Esophagus squamous epithelium (tissue), 5 donors: ENCODE results near the gene TMTC2. TPM values are rescaled to one million over a fixed set of nuclear protein-coding genes. Genes with fewer than 3 reads are reported as not detected.

Experiments
- DNase-seq: peaks from one replicate; lab custom pipeline; 2025; lab: John Stamatoyannopoulos, UW
- H3K27ac ChIP-seq, 4 donors: fragments of 200-600 bp; sonication (generic); one replicate each; pipeline ENCODE4 v1.5.1; 2016 to 2019; ENCODE audit warnings: mild to moderate bottlenecking in 1 of 4
- H3K27me3 ChIP-seq, 4 donors: fragments of 200-600 bp; sonication (generic); 1 replicate in 3 of 4; 2 replicates in 1 of 4; pipeline versions ENCODE4 v1.5.1 to v1.6.0; 2017 to 2021; ENCODE audit warnings: antibody characterized with exemption in 1 of 4
- H3K36me3 ChIP-seq, 3 donors: fragments of 200-600 bp; sonication (generic); one replicate each; pipeline ENCODE4 v1.5.1; 2016 to 2019
- H3K4me1 ChIP-seq, 3 donors: fragments of 200-600 bp; sonication (generic); one replicate each; pipeline ENCODE4 v1.5.1; 2017 to 2019
- H3K4me3 ChIP-seq, 4 donors: fragments of 200-600 bp; sonication (generic); 1 replicate in 3 of 4; 2 replicates in 1 of 4; pipeline ENCODE4 v1.5.1; 2016 to 2019; ENCODE audit warnings: mild to moderate bottlenecking in 2 of 4, moderate library complexity in 1 of 4
- H3K9me3 ChIP-seq, 3 donors: fragments of 200-600 bp; sonication (generic); one replicate each; pipeline ENCODE4 v1.5.1; 2016 to 2019
- CTCF ChIP-seq, 6 experiments: fragments of 450-650 bp in 4 of 6; fragments of 200-600 bp in 2 of 6; sonication (generic) in 2 of 6; IDR thresholded peaks; one replicate each; pipeline ENCODE4 v1.5.1; 2016 to 2019; ENCODE audit warnings: antibody characterized with exemption in 6 of 6, mild to moderate bottlenecking in 4 of 6, moderate library complexity in 4 of 6
- POLR2A ChIP-seq, 4 donors: fragments of 450-650 bp; IDR thresholded peaks; one replicate each; pipeline ENCODE4 v1.6.1; 2017; ENCODE audit warnings: antibody characterized with exemption in 4 of 4, mild to moderate bottlenecking in 4 of 4, moderate library complexity in 3 of 4
- WGBS, 2 donors: methylation state at CpG; one replicate each; pipeline ENCODE4 v1.1.5; 2018; 5-methylcytosine and 5-hydroxymethylcytosine counted together
- intact Hi-C: fragments of 100-400 bp; cut with DNase I; formaldehyde crosslinking; loops from one replicate; pipeline ENCODE4 v1.15.0; 2022
- total RNA-seq, 4 donors: library from RNA; depleted of rRNA; stranded (reverse); fragments of >200 nt; gene quantifications; one replicate each; pipeline ENCODE4 v1.1.0, GENCODE V29; 2016
- donor health status: DM: yes; HTN: yes; CAD: no.

The TMTC2 gene
- total RNA-seq, 4 donors from 2014 or later: 18.3 to 27.0 (median 21.8) TPM

- Histone ChIP-seq H3K9me3 (no peaks in the 10 kb centered on the region), H3K27me3 (no peaks in the 10 kb centered on the region), H3K27ac (no peak overlapping the region), H3K36me3 (peaks cover 0 to 19% (median 5%) of the 10 kb centered on the region in 3 donors), H3K4me1 (no peaks in the 10 kb centered on the region), H3K4me3 (no peak overlapping the region)
- no peak for DNase-seq
- intact Hi-C loops: no loop called here
- no peak for TF ChIP-seq CTCF (IDR thresholded peaks at IDR 0.05)
- TF ChIP-seq POLR2A (IDR thresholded peaks at IDR 0.05): no peak
- 93 to 100% methylated on average over 1 to 2 of the region's 2 CpGs for WGBS, 2 donors
These were observed 445.7 kb downstream of the TMTC2 start for GRCh38 chr12:83132360-83132759.

GRCh38 chr12:83136411-83136810 is 449.7 kb downstream of the TMTC2 start:
- intact Hi-C loops: no loop called here
- Histone ChIP-seq H3K4me1 (no peaks in the 10 kb centered on the region), H3K27ac (no peak overlapping the region), H3K27me3 (no peaks in the 10 kb centered on the region), H3K4me3 (no peak overlapping the region), H3K9me3 (peaks cover 0 to 7% (median 0%) of the 10 kb centered on the region in 3 donors), H3K36me3 (peaks cover 0 to 19% (median 5%) of the 10 kb centered on the region in 3 donors)
- TF ChIP-seq CTCF (IDR thresholded peaks at IDR 0.05) (no peak), POLR2A (IDR thresholded peaks at IDR 0.05) (no peak)
- DNase-seq: no peak
- 87% methylated on average over 1 of the region's 1 CpG for WGBS, 2 donors

GRCh38 chr12:83140135-83140534 is 453.4 kb downstream of the TMTC2 start:
- Histone ChIP-seq H3K27ac (no peak overlapping the region), H3K27me3 (no peaks in the 10 kb centered on the region), H3K4me3 (no peak overlapping the region), H3K36me3 (no peaks in the 10 kb centered on the region), H3K9me3 (peaks cover 0 to 7% (median 0%) of the 10 kb centered on the region in 3 donors), H3K4me1 (peaks cover 0 to 4% (median 0%) of the 10 kb centered on the region in 3 donors)
- TF ChIP-seq POLR2A (IDR thresholded peaks at IDR 0.05) (no peak), CTCF (IDR thresholded peaks at IDR 0.05) (no peak)
- 80% methylated on average over 2 of the region's 18 CpGs; no CpG with 5 or more reads in 1 of the 2 donors for WGBS, 2 donors
- intact Hi-C loops: no loop called here
- no peak for DNase-seq

GRCh38 chr12:83141460-83141994 is 454.8 kb downstream of the TMTC2 start:
- H3K4me3 ChIP-seq: no peak overlapping the region
- no peaks in the 10 kb centered on the region for H3K36me3 ChIP-seq
- no peak for TF ChIP-seq CTCF (IDR thresholded peaks at IDR 0.05)
- no peak for TF ChIP-seq POLR2A (IDR thresholded peaks at IDR 0.05)
- H3K27me3 ChIP-seq: no peaks in the 10 kb centered on the region
- peaks cover 0 to 7% (median 0%) of the 10 kb centered on the region in 3 donors for H3K9me3 ChIP-seq
- intact Hi-C loops: no loop called here
- peaks cover 0 to 4% (median 0%) of the 10 kb centered on the region in 3 donors for H3K4me1 ChIP-seq
- no peak for DNase-seq
- no peak overlapping the region for H3K27ac ChIP-seq
- 47 to 49% methylated on average over 5 of the region's 5 CpGs for WGBS, 2 donors

GRCh38 chr12:83142914-83143313 is 456.2 kb downstream of the TMTC2 start:
- Histone ChIP-seq H3K27me3 (no peaks in the 10 kb centered on the region), H3K4me3 (no peak overlapping the region), H3K27ac (no peak overlapping the region), H3K4me1 (peaks cover 0 to 4% (median 0%) of the 10 kb centered on the region in 3 donors), H3K9me3 (peaks cover 0 to 7% (median 0%) of the 10 kb centered on the region in 3 donors), H3K36me3 (no peaks in the 10 kb centered on the region)
- WGBS, 2 donors: 80 to 88% methylated on average over 4 to 6 of the region's 6 CpGs
- TF ChIP-seq POLR2A (IDR thresholded peaks at IDR 0.05) (no peak), CTCF (IDR thresholded peaks at IDR 0.05) (no peak)
- intact Hi-C loops: no loop called here
- no peak for DNase-seq
